HEK293 (cell line): ENCODE measurements around the gene MED13L.
A peak's percentile ranks its signal among the peaks of the same experiment; 100 is the strongest.

Experiments
- CTCF ChIA-PET: fragments of 350-600 bp; formaldehyde crosslinking; extraction: SDS; loops from one replicate; lab custom pipeline; 2021; ENCODE audit warnings: antibody characterized with exemption; lab: Yijun Ruan, JAX
- POLR2A ChIA-PET: fragments of 300-600 bp; formaldehyde crosslinking; extraction: SDS; loops from one replicate; lab custom pipeline; 2020; ENCODE audit warnings: antibody characterized with exemption, inconsistent platforms; lab: Yijun Ruan, JAX
- H3K27ac ChIP-seq: fragments of 200-500 bp; sonication (Bioruptor generic); 2 replicates; pipeline ENCODE4 v1.5.1; 2014; ENCODE audit warnings: low read depth, low read length, control low read depth, inconsistent platforms; ENCODE audit errors: extremely low read depth
- H3K36me3 ChIP-seq, 2 experiments: fragments of 200-500 bp in 1 of 2; sonication (Bioruptor generic) in 1 of 2; 1 replicate in 1 of 2; 2 replicates in 1 of 2; pipeline ENCODE4 v1.5.1; 2014 to 2017; ENCODE audit warnings: inconsistent platforms in 2 of 2, low read length in 2 of 2; ENCODE audit not compliant: control insufficient read depth in 2 of 2, insufficient read depth in 1 of 2
- H3K4me1 ChIP-seq: fragments of 200-500 bp; sonication (Bioruptor generic); 2 replicates; pipeline ENCODE4 v1.5.1; 2014; ENCODE audit warnings: mild to moderate bottlenecking, low read length, inconsistent platforms; ENCODE audit not compliant: control insufficient read depth, insufficient read depth
- H3K4me3 ChIP-seq: 2 replicates; pipeline ENCODE4 v1.5.1; 2011; ENCODE audit warnings: low read depth, mild to moderate bottlenecking, control low read depth, low read length, moderate library complexity
- H3K9me3 ChIP-seq: fragments of 200-500 bp; sonication (Bioruptor generic); 2 replicates; pipeline ENCODE4 v1.5.1; 2014; ENCODE audit warnings: low read depth, low read length, inconsistent platforms; ENCODE audit not compliant: control insufficient read depth, insufficient read depth
- EGR2 ChIP-seq: fragments of 450-650 bp; formaldehyde crosslinking; IDR thresholded peaks from 2 replicates; pipeline ENCODE4 v1.5.1; 2016; ENCODE audit warnings: low read depth, missing biosample characterization, missing genetic modification characterization
- KLF10 ChIP-seq: fragments of 450-650 bp; IDR thresholded peaks from 2 replicates; pipeline ENCODE4 v1.5.1; 2018; ENCODE audit warnings: missing biosample characterization, mild to moderate bottlenecking, missing genetic modification characterization
- OSR2 ChIP-seq: fragments of 450-650 bp; formaldehyde crosslinking; IDR thresholded peaks from 2 replicates; pipeline ENCODE4 v1.5.1; 2016; ENCODE audit warnings: missing biosample characterization, missing genetic modification characterization
- ZEB2 ChIP-seq: fragments of 450-650 bp; formaldehyde crosslinking; IDR thresholded peaks from 2 replicates; pipeline ENCODE4 v1.5.1; 2016; ENCODE audit warnings: missing biosample characterization, missing genetic modification characterization
- ZFHX2 ChIP-seq: fragments of 450-650 bp; formaldehyde crosslinking; conservative IDR thresholded peaks from 2 replicates; pipeline ENCODE4 v1.5.1; 2016; ENCODE audit warnings: missing biosample characterization, missing genetic modification characterization
- ZIC2 ChIP-seq: fragments of 450-650 bp; formaldehyde crosslinking; IDR thresholded peaks from 2 replicates; pipeline ENCODE4 v1.5.1; 2016; ENCODE audit warnings: missing biosample characterization, missing genetic modification characterization
- ZNF114 ChIP-seq: fragments of 450-650 bp; formaldehyde crosslinking; IDR thresholded peaks from 2 replicates; pipeline ENCODE4 v1.5.0; 2017; ENCODE audit warnings: missing biosample characterization, missing genetic modification characterization
- ZNF23 ChIP-seq: fragments of 450-650 bp; formaldehyde crosslinking; IDR thresholded peaks from 2 replicates; pipeline ENCODE4 v1.5.1; 2016; ENCODE audit warnings: missing biosample characterization, missing genetic modification characterization, borderline replicate concordance
- ZNF274 ChIP-seq, 2 experiments: fragments of 200-500 bp in 1 of 2; fragments of 450-650 bp in 1 of 2; sonication (Bioruptor generic) in 1 of 2; formaldehyde crosslinking in 1 of 2; IDR thresholded peaks; 2 replicates each; pipeline versions ENCODE4 v1.5.1 to v1.6.1; 2014 to 2016; ENCODE audit warnings: borderline replicate concordance in 1 of 2, inconsistent platforms in 1 of 2, low read length in 1 of 2, missing biosample characterization in 1 of 2, missing genetic modification characterization in 1 of 2
- ZNF530 ChIP-seq: fragments of 450-650 bp; formaldehyde crosslinking; IDR thresholded peaks from 2 replicates; pipeline ENCODE4 v1.5.1; 2016; ENCODE audit warnings: low read depth, missing biosample characterization, missing genetic modification characterization
- ZNF549 ChIP-seq: fragments of 450-650 bp; IDR thresholded peaks from 2 replicates; pipeline ENCODE4 v1.5.1; 2018; ENCODE audit warnings: missing biosample characterization, missing genetic modification characterization, mild to moderate bottlenecking, inconsistent platforms, moderate library complexity
- ZNF585B ChIP-seq: fragments of 450-650 bp; formaldehyde crosslinking; IDR thresholded peaks from 2 replicates; pipeline ENCODE4 v1.5.1; 2016; ENCODE audit warnings: missing biosample characterization, missing genetic modification characterization
- ZNF600 ChIP-seq: fragments of 450-650 bp; formaldehyde crosslinking; IDR thresholded peaks from 2 replicates; pipeline ENCODE4 v1.5.1; 2016; ENCODE audit warnings: missing biosample characterization, missing genetic modification characterization
- ZXDB ChIP-seq: fragments of 450-650 bp; formaldehyde crosslinking; IDR thresholded peaks from 2 replicates; pipeline ENCODE4 v1.5.1; 2016; ENCODE audit warnings: missing biosample characterization, missing genetic modification characterization
- TF ChIP-seq, protein P1 (sequence below): fragments of 450-650 bp; formaldehyde crosslinking; IDR thresholded peaks from 2 replicates; pipeline ENCODE4; 2016; ENCODE audit warnings: missing biosample characterization, missing genetic modification characterization
- TF ChIP-seq, protein P2 (sequence below): fragments of 450-650 bp; formaldehyde crosslinking; IDR thresholded peaks from 2 replicates; pipeline ENCODE4 v1.5.1; 2016; ENCODE audit warnings: missing biosample characterization, missing genetic modification characterization
- TF ChIP-seq, protein P3 (sequence below): fragments of 450-650 bp; formaldehyde crosslinking; IDR thresholded peaks from 2 replicates; pipeline ENCODE4 v1.5.1; 2016; ENCODE audit warnings: missing biosample characterization, missing genetic modification characterization
- TF ChIP-seq, protein P4 (sequence below): IDR thresholded peaks from 2 replicates; pipeline ENCODE4 v1.6.1; 2011; ENCODE audit warnings: mild to moderate bottlenecking, low read depth, low read length, borderline replicate concordance
- TF ChIP-seq, protein P5 (sequence below): fragments of 450-650 bp; formaldehyde crosslinking; IDR thresholded peaks from 2 replicates; pipeline ENCODE4 v1.5.1; 2016; ENCODE audit warnings: missing biosample characterization, missing genetic modification characterization

Gene MED13L

DNA sequence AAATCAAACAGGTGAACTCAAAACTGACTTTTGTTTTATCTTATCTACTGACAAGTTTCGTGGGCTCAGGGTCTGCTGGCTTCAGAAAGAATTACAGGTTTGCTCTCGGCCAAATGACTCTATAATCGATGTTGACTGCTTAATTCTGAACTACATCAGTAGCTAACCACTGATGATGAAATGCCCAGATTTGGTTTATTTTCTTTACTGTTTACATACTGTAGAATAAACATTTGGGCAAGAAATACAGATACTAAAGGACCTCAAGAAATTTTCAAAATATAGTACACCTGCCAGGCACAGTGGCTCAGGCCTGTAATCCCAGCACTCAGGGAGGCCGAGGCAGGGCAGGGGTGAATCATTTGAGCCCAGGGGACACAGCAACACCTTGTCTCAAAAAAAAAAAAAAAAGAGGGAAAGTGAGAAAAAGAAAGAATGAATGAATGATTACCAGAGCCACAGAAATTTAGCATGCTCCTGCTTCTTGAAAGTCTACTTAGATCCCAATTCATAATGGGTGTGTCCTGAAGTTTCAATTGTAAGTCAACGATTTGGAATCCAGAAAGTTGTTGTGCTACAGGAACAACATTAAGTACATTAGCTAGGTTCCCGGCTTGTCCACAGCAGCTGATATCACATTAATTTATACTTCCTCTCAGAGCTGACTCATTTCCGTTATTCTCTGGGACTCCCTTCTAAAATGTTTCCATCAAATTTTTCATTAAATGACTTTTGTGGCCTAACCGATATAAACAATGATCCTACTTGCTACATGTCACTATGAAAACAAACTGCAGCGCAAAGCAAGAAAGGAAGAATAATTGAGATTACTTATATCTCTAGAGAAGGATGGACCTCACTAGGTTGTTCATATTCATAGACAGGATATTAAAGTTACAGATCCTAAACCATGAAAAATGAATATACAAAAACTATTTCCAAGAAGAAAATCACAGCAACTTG lies 134.3 kb downstream of the MED13L start (continued):
- peak; percentile 80 for TF ChIP-seq ZNF600 (tag by site-specific recombination)
- peak; percentile 48 for TF ChIP-seq KLF10 (tag by site-specific recombination)
- no peak for TF ChIP-seq ZNF530
- TF ChIP-seq ZNF274 (IDR thresholded peaks at IDR 0.05; ENCODE audit: low read length) = no peak
- TF ChIP-seq ZNF274 (tag by site-specific recombination; IDR thresholded peaks at IDR 0.05; ENCODE audit: borderline replicate concordance) = no peak
- TF ChIP-seq ZNF585B (tag by site-specific recombination) = no peak
- TF ChIP-seq, protein P1, sequence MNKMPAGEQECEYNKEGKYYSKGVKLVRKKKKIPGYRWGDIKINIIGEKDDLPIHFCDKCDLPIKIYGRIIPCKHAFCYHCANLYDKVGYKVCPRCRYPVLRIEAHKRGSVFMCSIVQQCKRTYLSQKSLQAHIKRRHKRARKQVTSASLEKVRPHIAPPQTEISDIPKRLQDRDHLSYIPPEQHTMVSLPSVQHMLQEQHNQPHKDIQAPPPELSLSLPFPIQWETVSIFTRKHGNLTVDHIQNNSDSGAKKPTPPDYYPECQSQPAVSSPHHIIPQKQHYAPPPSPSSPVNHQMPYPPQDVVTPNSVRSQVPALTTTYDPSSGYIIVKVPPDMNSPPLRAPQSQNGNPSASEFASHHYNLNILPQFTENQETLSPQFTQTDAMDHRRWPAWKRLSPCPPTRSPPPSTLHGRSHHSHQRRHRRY (tag by site-specific recombination) = no peak
- TF ChIP-seq ZEB2 (tag by site-specific recombination) = no peak; the same call in 1 of the 2 replicates

DNA sequence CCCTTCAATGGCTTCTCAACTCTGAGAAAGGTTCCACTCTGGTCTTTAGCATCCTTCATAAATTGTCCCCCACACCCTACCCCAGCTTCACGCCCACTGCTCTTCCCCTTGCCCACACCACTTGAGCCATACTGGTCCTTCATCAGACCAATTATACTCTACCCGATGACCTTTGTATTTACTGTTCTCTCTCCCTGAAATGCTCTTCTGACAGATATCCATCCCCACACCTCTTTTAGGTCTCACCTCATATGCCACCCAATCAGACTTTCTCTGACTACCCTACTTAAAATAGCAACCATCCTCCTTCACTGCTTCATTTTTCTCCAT lies 135.7 kb downstream of the MED13L start:
- CTCF ChIA-PET = interaction anchor here (0.6 to 2.3 kb wide), 11 partner anchors 8 to 741 kb away, joined by 3 to 8 read pairs (median 4); no protein-coding TSS in a partner anchor
- Histone ChIP-seq H3K36me3 (no peaks in the 10 kb centered on the region), H3K4me1 (peaks cover 43% of the 10 kb centered on the region), H3K27ac (no peak overlapping the region), H3K4me3 (no peak overlapping the region), H3K9me3 (no peaks in the 10 kb centered on the region)
- TF ChIP-seq, protein P2, sequence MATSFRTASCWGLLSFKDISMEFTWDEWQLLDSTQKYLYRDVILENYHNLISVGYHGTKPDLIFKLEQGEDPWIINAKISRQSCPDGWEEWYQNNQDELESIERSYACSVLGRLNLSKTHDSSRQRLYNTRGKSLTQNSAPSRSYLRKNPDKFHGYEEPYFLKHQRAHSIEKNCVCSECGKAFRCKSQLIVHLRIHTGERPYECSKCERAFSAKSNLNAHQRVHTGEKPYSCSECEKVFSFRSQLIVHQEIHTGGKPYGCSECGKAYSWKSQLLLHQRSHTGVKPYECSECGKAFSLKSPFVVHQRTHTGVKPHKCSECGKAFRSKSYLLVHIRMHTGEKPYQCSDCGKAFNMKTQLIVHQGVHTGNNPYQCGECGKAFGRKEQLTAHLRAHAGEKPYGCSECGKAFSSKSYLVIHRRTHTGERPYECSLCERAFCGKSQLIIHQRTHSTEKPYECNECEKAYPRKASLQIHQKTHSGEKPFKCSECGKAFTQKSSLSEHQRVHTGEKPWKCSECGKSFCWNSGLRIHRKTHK (tag by site-specific recombination) = no peak
- TF ChIP-seq ZFHX2 (tag by site-specific recombination) (peak; percentile 68), EGR2 (peak; percentile 61)
- POLR2A ChIA-PET = no interaction called here

DNA sequence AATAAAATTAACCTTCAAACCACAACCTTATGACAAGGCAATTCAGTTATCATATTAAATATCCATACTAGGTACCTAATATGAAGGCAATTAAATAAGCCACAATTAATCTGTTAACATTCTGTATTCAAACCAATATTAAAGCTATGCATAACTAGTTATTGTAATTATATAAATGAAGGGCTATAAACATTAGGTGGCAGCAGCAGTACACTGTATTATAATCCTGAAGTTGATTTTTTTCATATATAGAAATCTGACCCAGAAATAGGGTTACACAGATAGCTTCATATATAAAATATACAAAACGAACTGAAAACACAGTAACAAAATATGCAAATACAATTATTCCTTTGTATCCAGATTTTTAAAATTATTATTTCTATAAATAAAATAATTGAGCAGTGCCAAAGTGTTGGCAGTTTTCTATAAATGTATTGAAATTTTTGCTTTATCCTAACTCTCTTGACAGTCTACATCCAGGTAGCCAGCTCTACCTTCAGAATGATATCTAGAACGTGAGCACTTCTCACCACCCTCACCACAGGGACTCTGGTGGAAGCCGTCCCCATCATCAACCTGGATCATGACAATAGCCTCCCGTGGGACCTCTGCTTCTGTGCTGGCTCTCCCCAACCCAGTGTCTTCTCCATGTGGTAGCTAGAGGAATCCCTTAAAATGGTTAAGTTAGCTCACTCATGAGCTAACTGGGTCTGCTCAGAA lies 136.2 kb downstream of the MED13L start:
- Histone ChIP-seq H3K4me3 (no peak overlapping the region), H3K36me3 (no peaks in the 10 kb centered on the region), H3K9me3 (no peaks in the 10 kb centered on the region), H3K27ac (no peak overlapping the region), H3K4me1 (peaks cover 43% of the 10 kb centered on the region)
- CTCF ChIA-PET = interaction anchor here (0.6 to 2.3 kb wide), 14 partner anchors 7 to 460 kb away, joined by 3 to 8 read pairs (median 4); no protein-coding TSS in a partner anchor
- POLR2A ChIA-PET = no interaction called here
- no peak for TF ChIP-seq ZNF549
- TF ChIP-seq ZIC2 (tag by site-specific recombination) = no peak
- no peak for TF ChIP-seq ZNF23 (tag by site-specific recombination)
- TF ChIP-seq, protein P3, sequence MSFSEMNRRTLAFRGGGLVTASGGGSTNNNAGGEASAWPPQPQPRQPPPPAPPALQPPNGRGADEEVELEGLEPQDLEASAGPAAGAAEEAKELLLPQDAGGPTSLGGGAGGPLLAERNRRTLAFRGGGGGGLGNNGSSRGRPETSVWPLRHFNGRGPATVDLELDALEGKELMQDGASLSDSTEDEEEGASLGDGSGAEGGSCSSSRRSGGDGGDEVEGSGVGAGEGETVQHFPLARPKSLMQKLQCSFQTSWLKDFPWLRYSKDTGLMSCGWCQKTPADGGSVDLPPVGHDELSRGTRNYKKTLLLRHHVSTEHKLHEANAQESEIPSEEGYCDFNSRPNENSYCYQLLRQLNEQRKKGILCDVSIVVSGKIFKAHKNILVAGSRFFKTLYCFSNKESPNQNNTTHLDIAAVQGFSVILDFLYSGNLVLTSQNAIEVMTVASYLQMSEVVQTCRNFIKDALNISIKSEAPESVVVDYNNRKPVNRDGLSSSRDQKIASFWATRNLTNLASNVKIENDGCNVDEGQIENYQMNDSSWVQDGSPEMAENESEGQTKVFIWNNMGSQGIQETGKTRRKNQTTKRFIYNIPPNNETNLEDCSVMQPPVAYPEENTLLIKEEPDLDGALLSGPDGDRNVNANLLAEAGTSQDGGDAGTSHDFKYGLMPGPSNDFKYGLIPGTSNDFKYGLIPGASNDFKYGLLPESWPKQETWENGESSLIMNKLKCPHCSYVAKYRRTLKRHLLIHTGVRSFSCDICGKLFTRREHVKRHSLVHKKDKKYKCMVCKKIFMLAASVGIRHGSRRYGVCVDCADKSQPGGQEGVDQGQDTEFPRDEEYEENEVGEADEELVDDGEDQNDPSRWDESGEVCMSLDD (tag by site-specific recombination) = no peak
- TF ChIP-seq ZXDB (tag by site-specific recombination) = no peak
- TF ChIP-seq, protein P4, sequence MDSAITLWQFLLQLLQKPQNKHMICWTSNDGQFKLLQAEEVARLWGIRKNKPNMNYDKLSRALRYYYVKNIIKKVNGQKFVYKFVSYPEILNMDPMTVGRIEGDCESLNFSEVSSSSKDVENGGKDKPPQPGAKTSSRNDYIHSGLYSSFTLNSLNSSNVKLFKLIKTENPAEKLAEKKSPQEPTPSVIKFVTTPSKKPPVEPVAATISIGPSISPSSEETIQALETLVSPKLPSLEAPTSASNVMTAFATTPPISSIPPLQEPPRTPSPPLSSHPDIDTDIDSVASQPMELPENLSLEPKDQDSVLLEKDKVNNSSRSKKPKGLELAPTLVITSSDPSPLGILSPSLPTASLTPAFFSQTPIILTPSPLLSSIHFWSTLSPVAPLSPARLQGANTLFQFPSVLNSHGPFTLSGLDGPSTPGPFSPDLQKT = no peak
- TF ChIP-seq ZNF114 = no peak
- 0 out of 2 replicates have a peak, but pooled peaks have one; percentile 29 for TF ChIP-seq OSR2 (tag by site-specific recombination)
- TF ChIP-seq, protein P5, sequence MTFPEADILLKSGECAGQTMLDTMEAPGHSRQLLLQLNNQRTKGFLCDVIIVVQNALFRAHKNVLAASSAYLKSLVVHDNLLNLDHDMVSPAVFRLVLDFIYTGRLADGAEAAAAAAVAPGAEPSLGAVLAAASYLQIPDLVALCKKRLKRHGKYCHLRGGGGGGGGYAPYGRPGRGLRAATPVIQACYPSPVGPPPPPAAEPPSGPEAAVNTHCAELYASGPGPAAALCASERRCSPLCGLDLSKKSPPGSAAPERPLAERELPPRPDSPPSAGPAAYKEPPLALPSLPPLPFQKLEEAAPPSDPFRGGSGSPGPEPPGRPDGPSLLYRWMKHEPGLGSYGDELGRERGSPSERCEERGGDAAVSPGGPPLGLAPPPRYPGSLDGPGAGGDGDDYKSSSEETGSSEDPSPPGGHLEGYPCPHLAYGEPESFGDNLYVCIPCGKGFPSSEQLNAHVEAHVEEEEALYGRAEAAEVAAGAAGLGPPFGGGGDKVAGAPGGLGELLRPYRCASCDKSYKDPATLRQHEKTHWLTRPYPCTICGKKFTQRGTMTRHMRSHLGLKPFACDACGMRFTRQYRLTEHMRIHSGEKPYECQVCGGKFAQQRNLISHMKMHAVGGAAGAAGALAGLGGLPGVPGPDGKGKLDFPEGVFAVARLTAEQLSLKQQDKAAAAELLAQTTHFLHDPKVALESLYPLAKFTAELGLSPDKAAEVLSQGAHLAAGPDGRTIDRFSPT = no peak
